Measurements from ENCODE around the gene PRKCG. TPM values are rescaled to one million over a fixed set of nuclear protein-coding genes. Genes with fewer than 3 reads are reported as not detected.

The PRKCG gene
- polyA plus RNA-seq, 5 donors = 0.19 to 0.46 (median 0.42) TPM; not detected in 1

DNA sequence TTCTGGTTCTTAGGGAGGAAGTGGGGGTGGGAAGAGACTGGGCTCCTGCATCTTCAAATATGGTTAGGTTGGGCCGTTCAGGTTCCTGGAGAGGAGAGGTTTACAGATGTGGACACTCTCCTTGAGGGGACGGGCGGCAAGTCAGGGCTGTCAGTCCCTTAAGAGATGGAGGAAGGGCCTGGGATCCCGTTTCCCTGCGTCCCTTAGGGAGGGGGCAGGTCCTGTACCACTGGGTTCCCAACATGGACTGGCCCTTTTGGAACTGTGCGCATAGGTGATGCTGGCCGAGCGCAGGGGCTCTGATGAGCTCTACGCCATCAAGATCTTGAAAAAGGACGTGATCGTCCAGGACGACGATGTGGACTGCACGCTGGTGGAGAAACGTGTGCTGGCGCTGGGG is 16.2 kb downstream of the PRKCG start:
- no peak for DNase-seq

DNA sequence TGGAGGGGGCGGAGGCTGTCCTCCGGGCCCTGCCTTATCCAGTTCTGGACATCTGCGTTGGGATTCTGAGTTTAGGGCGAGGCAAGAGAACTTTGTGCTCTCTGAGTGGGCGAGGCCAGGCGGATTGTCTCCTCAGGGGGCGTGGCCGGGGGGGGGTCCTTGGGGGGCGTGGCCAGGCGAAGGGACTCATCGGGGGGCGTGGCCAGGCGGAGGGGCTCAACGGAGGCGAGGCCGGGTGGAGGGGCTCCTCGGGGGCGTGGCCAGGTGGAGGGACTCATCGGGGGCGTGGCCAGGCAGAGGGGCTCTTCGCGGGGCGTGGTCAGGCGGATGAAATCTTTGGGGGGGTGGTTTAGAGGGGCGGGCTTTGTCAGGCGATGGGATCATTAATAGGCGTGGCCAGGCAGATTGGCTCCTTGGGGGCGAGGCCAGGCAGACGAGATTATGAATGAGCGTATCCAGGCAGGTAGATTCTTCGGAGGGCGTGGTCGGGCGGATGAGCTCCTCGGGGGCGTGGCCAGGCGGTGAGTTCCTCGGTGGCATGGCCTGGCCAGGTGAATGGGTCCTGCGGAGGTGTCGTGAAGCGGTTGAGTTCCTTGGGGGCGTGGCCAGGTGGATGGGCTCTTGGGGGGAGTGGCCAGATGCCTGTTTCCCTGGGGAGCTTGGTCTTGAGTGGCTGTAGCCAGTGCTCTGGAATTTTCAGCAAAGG is 16.8 kb downstream of the PRKCG start:
- DNase-seq = no peak

DNA sequence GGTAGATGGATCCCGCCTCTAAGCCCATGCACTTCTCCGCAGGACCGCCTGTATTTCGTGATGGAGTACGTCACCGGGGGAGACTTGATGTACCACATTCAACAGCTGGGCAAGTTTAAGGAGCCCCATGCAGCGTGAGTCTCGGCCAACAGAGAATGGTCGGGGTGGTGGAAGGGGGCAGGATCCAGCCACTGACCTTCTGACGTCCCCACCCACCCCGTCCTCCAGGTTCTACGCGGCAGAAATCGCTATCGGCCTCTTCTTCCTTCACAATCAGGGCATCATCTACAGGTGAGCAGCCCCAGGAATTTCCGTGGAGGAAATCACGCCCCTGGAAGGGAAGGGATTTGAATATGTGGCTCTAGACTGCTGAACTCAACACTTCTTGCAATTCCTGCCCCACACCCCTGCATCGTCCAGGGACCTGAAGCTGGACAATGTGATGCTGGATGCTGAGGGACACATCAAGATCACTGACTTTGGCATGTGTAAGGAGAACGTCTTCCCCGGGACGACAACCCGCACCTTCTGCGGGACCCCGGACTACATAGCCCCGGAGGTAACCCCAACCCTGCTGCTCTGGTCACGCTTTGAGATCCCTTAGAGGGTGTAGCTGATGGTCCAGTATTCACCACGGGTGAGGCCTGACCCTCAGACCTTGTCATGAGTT is 18.3 kb downstream of the PRKCG start:
- DNase-seq = no peak

- DNase-seq = no peak
Observed at GRCh38 chr19:53903055-53903680, 21.2 kb downstream of the PRKCG start.

DNA sequence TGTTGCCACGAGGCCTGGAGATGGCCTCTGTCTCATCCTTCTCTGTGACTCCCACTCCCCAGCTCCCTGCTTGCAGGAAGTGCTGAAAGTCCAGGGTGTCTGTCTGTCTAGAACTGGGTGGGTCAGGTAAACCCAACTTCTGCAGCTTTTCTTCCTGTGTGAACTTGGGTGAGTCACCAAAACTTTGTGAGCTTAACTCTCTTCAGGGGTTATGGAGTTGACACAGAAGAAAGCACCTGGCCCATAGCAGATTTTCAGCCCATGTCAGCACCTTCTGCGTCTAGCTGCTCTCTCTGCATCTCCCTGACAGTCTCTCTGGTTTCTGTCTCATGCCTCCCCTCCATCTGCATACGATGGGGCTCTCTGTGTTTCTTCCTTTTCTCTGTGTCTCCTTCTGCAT is 22.9 kb downstream of the PRKCG start:
- DNase-seq = no peak

DNA sequence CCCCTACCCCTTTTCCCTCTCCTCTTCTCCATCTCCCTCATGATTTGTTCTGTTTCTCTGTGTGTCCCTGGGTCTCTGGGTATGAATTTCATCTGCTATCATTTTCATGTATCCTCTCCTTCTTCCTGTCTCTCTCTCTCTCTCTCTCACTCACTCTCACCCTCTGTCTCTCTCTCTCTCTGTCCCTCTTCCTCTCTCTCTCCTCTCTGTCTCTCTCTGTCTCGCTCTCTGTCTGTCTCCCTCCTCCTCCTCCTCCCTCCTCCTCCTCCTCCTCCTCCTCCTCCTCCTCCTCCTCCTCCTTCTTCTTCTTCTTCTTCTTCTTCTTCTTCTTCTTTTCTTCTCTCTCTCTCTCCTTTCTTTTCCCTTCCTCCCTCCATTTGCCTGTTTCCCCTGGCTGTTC is 23.8 kb downstream of the PRKCG start:
- no peak for DNase-seq

GRCh38 chr19:53906211-53907192 is 24.5 kb downstream of the PRKCG start:
- DNase-seq = no peak

- DNase-seq = no peak
Observed at GRCh38 chr19:53907193-53907581, 25.2 kb downstream of the PRKCG start.

- DNase-seq = no peak
Observed at GRCh38 chr19:53907690-53908089, 25.7 kb downstream of the PRKCG start.

GRCh38 chr19:53908106-53908934 is 26.3 kb downstream of the PRKCG start:
- no peak for DNase-seq

GRCh38 chr19:53908935-53909415 is 27.0 kb downstream of the PRKCG start, which contains the start of gene CACNG7:
CACNG7 (plus strand) TSS chr19:53909278; CDS start chr19:53912832, 3,554 bp downstream.
- DNase-seq = no peak

DNA sequence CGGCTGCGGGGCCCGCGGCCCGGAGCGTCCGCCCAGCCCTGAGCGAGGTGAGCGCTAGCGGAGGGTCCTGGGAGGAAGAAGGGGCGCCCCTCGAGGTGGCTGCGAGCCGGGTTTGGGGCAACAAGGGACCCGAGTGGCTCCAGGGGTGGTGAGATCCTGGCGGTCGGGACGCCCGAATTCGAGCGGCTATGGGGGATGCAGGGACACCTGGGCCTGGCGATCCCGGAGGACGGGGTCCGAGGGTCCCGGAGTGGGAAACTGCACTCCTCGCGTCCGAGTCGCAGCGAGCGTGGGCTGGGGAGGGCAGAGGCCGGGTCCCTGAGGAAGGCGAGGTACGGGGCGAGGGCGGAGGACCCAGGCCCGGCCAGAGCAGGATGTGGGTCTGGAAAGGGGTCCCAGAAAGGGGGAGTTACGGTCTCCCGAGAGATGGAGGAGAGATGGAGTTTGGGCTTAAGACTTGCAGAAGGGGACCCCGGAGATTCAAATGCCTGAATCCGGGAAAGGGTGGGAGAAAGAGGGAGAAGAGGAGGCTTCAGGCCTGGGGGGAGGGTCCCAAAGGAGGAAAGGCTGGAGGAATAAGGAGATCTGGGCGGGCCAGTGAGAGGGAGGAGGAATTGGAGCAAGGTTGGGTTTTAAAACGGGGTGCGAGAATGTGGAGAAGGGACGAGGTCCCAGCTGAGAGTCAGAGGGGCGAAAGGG is 27.6 kb downstream of the PRKCG start:
- no peak for DNase-seq

GRCh38 chr19:53910170-53910518 is 28.1 kb downstream of the PRKCG start:
- DNase-seq = no peak

GRCh38 chr19:53912653-53913052 is 30.7 kb downstream of the PRKCG start:
- no peak for DNase-seq

DNA sequence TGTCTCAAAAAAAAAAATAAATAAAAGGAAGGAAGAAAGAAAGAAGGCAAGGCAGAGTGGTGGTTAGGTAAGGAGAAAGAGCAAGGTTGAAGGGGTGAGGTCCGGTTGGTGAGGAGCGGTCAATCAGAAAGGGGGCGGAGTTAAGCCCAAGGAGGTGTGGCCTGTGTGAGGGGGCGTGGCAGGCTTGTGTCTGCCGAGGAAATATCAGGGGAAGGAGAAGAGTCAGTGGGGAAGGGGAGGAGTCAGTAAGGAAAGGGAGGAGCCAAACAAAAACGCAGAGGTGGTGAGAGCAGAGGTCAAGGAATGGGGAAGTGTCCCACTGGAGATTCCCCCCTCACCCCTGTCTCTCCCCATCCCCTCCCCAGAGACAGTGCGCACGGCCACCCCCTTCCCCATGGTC is 33.0 kb downstream of the PRKCG start:
- DNase-seq = no peak

GRCh38 chr19:53916004-53916403 is 34.0 kb downstream of the PRKCG start:
- DNase-seq = no peak

DNA sequence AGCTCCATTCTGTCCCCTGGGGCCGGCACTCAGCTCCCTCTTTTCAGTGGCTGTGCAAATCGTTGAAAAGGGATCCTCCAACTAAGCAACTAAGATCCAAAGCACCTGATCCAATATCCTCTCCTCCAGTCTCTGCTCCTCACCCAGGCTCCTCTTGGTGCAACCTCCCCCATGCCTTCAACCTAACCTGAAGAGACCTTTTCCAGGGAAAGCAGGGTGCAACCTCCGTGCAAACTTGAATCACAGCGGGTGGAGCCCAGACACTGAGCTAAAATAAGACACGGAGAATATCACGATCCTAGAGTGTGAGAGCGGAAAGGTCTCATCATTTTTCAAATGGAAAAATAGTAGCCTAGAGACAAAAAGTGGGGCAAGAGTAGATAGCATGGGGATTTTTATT is 35.4 kb downstream of the PRKCG start:
- DNase-seq = no peak

- peak; percentile 29 to 34 for DNase-seq
Observed at GRCh38 chr19:53927739-53928138, 45.7 kb downstream of the PRKCG start.

GRCh38 chr19:53936029-53936428 is 54.0 kb downstream of the PRKCG start:
- DNase-seq = no peak

All from right lung (tissue), 5 donors.